GM18517 (cell line): ENCODE data around the gene LRFN2.

Source experiments
- ATAC-seq: cut with Tn5 transposase; IDR thresholded peaks from one replicate; pipeline ENCODE4 v1.9.1; 2021; ENCODE audit warnings: mild to moderate bottlenecking, moderate library complexity; ENCODE audit not compliant: unreplicated experiment

Gene LRFN2

GRCh38 chr6:40408786-40409542 is 178.2 kb downstream of the LRFN2 start:
- ATAC-seq, result no peak

GRCh38 chr6:40407239-40407638 is 179.9 kb downstream of the LRFN2 start:
- no peak for ATAC-seq

DNA sequence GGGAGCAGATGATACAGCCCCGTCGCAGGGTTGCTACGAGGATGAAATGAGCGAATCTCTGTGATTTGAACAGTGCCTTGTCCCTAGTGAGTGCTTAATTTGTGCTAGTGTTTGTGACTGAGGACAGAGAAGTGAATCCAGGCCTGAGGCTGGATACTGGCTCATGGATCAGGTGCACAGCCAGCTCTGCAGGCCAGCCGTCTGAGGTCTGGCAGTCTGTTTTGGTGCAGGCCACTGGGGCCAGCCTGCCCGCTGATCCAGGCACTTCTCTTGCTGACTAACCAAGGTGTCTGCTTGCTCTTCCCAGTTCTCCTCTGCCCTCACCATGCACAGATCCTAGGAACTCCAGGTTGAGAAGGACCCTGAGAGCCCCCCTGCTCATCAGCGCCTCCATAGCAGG is 181.0 kb downstream of the LRFN2 start:
- no peak for ATAC-seq

- no peak for ATAC-seq
Measured at GRCh38 chr6:40400738-40401137, 186.4 kb downstream of the LRFN2 start.

- ATAC-seq, result no peak
Measured at GRCh38 chr6:40399888-40400457, 187.2 kb downstream of the LRFN2 start.

- ATAC-seq, result no peak
Measured at GRCh38 chr6:40398810-40399477, 188.2 kb downstream of the LRFN2 start.

- no peak for ATAC-seq
Measured at GRCh38 chr6:40398034-40398691, 189.0 kb downstream of the LRFN2 start.

DNA sequence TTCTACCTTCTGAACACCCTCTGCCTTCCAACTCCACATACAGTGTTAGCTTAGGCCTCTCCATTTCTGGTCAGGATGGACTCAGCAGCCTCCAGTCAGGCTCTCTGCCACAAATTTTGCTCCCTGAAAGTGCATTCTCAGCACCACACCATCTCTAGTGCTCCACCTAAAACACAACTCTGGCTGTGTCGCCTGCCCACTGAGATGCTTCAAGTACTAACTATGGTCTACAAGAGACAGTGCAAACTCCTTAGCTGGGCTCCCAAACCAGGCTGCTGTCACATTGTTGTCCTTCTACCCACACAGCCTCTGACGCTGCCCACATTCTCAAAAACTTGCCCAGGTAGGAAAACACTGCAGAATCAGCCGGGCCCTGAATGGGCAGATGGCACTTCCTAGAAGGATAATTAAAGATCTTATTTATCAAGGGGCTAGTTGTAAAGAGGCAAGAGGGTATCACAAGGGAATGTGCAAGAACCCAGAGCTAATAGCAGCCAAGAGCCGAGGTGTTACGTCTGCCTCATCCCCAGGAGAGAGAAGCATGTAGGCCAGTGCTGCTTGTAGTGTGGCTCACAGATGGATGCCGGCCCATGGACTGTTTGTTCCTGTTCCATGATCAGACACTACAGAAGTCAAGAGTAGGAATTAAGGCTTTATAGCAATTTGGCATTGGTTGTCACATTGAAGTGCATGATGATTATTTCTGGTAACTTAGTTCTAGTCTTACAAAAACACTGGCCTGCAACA is 189.7 kb downstream of the LRFN2 start:
- no peak for ATAC-seq

DNA sequence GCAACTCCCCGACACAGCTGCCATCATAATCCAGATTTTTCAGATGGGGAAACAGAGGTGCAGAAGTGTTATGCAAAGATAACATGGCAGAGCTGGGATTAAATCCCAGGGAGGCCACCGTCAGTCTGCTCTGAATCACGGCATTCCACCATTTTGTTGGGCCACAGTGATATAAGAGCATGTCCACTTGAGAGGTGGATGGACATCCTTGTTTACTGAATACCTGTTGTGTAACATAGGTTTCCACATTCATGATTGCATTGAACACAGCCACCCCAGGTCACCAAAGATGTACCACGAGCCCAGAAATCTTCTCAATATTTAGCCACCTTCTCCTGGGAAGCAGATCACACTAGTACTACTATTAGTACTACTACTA is 191.5 kb downstream of the LRFN2 start:
- ATAC-seq, result no peak

GRCh38 chr6:40395066-40395697 is 192.0 kb downstream of the LRFN2 start:
- ATAC-seq, result no peak

DNA sequence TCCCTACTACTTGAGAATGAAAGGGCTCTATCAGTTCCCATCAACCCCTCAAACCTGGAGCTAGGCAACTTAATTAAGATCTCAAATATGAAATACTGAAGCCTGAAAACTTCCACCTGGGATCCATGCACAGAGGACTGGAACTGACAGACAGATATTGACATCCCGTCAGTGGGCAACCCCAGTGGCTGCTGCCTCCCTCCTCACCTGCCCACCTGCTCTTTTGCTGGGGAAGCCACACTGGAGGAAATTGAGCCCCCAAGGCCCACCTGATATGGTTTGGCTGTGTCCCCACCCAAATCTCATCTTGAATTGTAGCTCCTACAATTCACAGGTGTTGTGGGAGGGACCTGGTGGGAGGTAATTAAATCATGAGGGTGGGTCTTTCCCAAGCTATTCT is 192.8 kb downstream of the LRFN2 start:
- no peak for ATAC-seq

DNA sequence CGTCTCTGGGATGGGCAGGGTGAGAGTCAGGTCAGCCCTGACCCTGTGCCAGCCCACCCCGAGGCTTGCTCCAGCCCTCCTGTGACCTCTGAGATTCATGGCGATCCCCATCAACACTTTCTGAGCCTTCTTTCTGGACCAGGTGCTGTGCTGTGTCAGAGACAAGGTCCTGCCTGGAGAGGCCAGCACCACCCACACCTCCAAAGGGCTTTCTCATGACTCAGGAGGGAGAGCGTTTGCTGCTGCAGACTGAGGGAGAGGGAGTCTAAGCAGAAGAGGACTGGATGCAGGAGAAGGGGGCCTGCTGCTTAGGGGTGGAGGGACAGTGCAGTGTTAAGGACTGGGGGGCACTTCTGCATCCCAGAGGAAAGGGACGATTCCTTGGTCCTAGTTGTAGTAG is 193.5 kb downstream of the LRFN2 start:
- ATAC-seq, result no peak

GRCh38 chr6:40392589-40392988 is 194.6 kb downstream of the LRFN2 start:
- ATAC-seq, result no peak

GRCh38 chr6:40391851-40392517 is 195.2 kb downstream of the LRFN2 start:
- ATAC-seq, result no peak

GRCh38 chr6:40391086-40391485 is 196.1 kb downstream of the LRFN2 start:
- ATAC-seq, result no peak

GRCh38 chr6:40390144-40390800 is 196.9 kb downstream of the LRFN2 start:
- ATAC-seq, result no peak

GRCh38 chr6:40389254-40389653 is 197.9 kb downstream of the LRFN2 start:
- no peak for ATAC-seq

- no peak for ATAC-seq
Measured at GRCh38 chr6:40387871-40388264, 199.3 kb downstream of the LRFN2 start.

GRCh38 chr6:40387127-40387870 is 199.9 kb downstream of the LRFN2 start:
- ATAC-seq, result no peak
